DLD1 (cell line): ENCODE data around the gene ZBTB16.

Source experiments
- in situ Hi-C: cut with HindIII; loops from 2 replicates; pipeline ENCODE4 v1.10.0; 2017; ENCODE audit warnings: low sequenced_read_pairs

The ZBTB16 gene

GRCh38 chr11:114059278-114059983 is at the start of gene ZBTB16:
TSS of gene ZBTB16 (plus strand) at chr11:114059711. CDS start at chr11:114063301, 3,590 bp downstream.
- in situ Hi-C loops: no loop called here

GRCh38 chr11:114010931-114011330 is 48.6 kb upstream of the ZBTB16 start:
- in situ Hi-C loops: no loop called here

GRCh38 chr11:114011443-114011842 is 48.1 kb upstream of the ZBTB16 start:
- in situ Hi-C loops: no loop called here

- in situ Hi-C loops: no loop called here
These were observed 44.4 kb upstream of the ZBTB16 start for GRCh38 chr11:114015117-114015516.

GRCh38 chr11:114016986-114017385 is 42.5 kb upstream of the ZBTB16 start:
- in situ Hi-C loops: no loop called here

GRCh38 chr11:114017723-114018122 is 41.8 kb upstream of the ZBTB16 start:
- in situ Hi-C loops: no loop called here

GRCh38 chr11:114019046-114019445 is 40.5 kb upstream of the ZBTB16 start:
- in situ Hi-C loops: no loop called here

GRCh38 chr11:114019574-114019973 is 39.9 kb upstream of the ZBTB16 start:
- in situ Hi-C loops: no loop called here

- in situ Hi-C loops: loop anchor here (25.0 kb wide), 2 partner anchors 112 to 237 kb away; no protein-coding TSS in a partner anchor
These were observed 34.1 kb upstream of the ZBTB16 start for GRCh38 chr11:114025329-114025907.

GRCh38 chr11:114026355-114026754 is 33.2 kb upstream of the ZBTB16 start:
- in situ Hi-C loops: loop anchor here (25.0 kb wide), 2 partner anchors 111 to 236 kb away; no protein-coding TSS in a partner anchor

GRCh38 chr11:114027391-114027790 is 32.1 kb upstream of the ZBTB16 start:
- in situ Hi-C loops: loop anchor here (25.0 kb wide), 2 partner anchors 110 to 235 kb away; no protein-coding TSS in a partner anchor

- in situ Hi-C loops: loop anchor here (25.0 kb wide), 2 partner anchors 109 to 234 kb away; no protein-coding TSS in a partner anchor
These were observed 31.6 kb upstream of the ZBTB16 start for GRCh38 chr11:114027926-114028325.

GRCh38 chr11:114031246-114031966 is 28.1 kb upstream of the ZBTB16 start:
- in situ Hi-C loops: loop anchor here (25.0 kb wide), 2 partner anchors 106 to 231 kb away; no protein-coding TSS in a partner anchor

- in situ Hi-C loops: loop anchor here (25.0 kb wide), 2 partner anchors 105 to 230 kb away; no protein-coding TSS in a partner anchor
These were observed 27.6 kb upstream of the ZBTB16 start for GRCh38 chr11:114031967-114032320.

- in situ Hi-C loops: loop anchor here (25.0 kb wide), 2 partner anchors 104 to 229 kb away; no protein-coding TSS in a partner anchor
These were observed 26.4 kb upstream of the ZBTB16 start for GRCh38 chr11:114033066-114033465.

GRCh38 chr11:114033572-114033971 is 25.9 kb upstream of the ZBTB16 start:
- in situ Hi-C loops: loop anchor here (25.0 kb wide), 2 partner anchors 104 to 229 kb away; no protein-coding TSS in a partner anchor

- in situ Hi-C loops: loop anchor here (25.0 kb wide), 2 partner anchors 102 to 227 kb away; no protein-coding TSS in a partner anchor
These were observed 24.6 kb upstream of the ZBTB16 start for GRCh38 chr11:114034956-114035355.

GRCh38 chr11:114036147-114036811 is 23.2 kb upstream of the ZBTB16 start:
- in situ Hi-C loops: loop anchor here (25.0 kb wide), 2 partner anchors 101 to 226 kb away; no protein-coding TSS in a partner anchor

- in situ Hi-C loops: loop anchor here (25.0 kb wide), 2 partner anchors 100 to 225 kb away; no protein-coding TSS in a partner anchor
These were observed 22.6 kb upstream of the ZBTB16 start for GRCh38 chr11:114036958-114037357.

- in situ Hi-C loops: loop anchor here (25.0 kb wide), 2 partner anchors 98 to 223 kb away; no protein-coding TSS in a partner anchor
These were observed 20.0 kb upstream of the ZBTB16 start for GRCh38 chr11:114039551-114039950.
